Spleen (tissue), 11 donors: Measurements from ENCODE around the gene HDAC4. TPM values are rescaled to one million over a fixed set of nuclear protein-coding genes. Genes with fewer than 3 reads are reported as not detected.

Source experiments
- DNase-seq: peaks from one replicate; pipeline ENCODE4 v3.0.0-alpha.2; 2020
- H3K27ac ChIP-seq, 8 donors: fragments of 200-600 bp; sonication (generic) in 7 of 8; 1 replicate in 4 of 8; 2 replicates in 4 of 8; pipeline versions ENCODE4 v1.5.0 to v1.8.0; 2016 to 2021; ENCODE audit warnings: inconsistent platforms in 4 of 8, mild to moderate bottlenecking in 4 of 8, moderate library complexity in 1 of 8
- H3K27me3 ChIP-seq, 7 donors: fragments of 200-600 bp; sonication (generic) in 6 of 7; replicated peaks in 1 of 7; 1 replicate in 4 of 7; 2 replicates in 3 of 7; pipeline versions ENCODE4 v1.5.0 to v1.8.0; 2016 to 2021; ENCODE audit warnings: inconsistent platforms in 3 of 7, mild to moderate bottlenecking in 1 of 7
- H3K36me3 ChIP-seq, 6 donors: fragments of 200-600 bp; sonication (generic) in 5 of 6; 1 replicate in 4 of 6; 2 replicates in 2 of 6; pipeline versions ENCODE4 v1.5.0 to v1.8.0; 2016 to 2021; ENCODE audit warnings: inconsistent platforms in 2 of 6
- H3K4me1 ChIP-seq, 6 donors: fragments of 200-600 bp; sonication (generic) in 5 of 6; 1 replicate in 3 of 6; 2 replicates in 3 of 6; pipeline versions ENCODE4 v1.5.0 to v1.8.0; 2016 to 2021; ENCODE audit warnings: inconsistent platforms in 3 of 6
- H3K4me3 ChIP-seq, 8 donors: fragments of 200-600 bp; sonication (generic) in 7 of 8; 1 replicate in 4 of 8; 2 replicates in 4 of 8; pipeline versions ENCODE4 v1.5.0 to v1.8.0; 2016 to 2021; ENCODE audit warnings: inconsistent platforms in 4 of 8, mild to moderate bottlenecking in 4 of 8, moderate library complexity in 2 of 8
- H3K9me3 ChIP-seq, 8 donors: fragments of 200-600 bp; sonication (generic) in 7 of 8; 1 replicate in 4 of 8; 2 replicates in 4 of 8; pipeline versions ENCODE4 v1.5.0 to v1.8.0; 2016 to 2021; ENCODE audit warnings: inconsistent platforms in 4 of 8
- CTCF ChIP-seq, 11 experiments: fragments of 200-600 bp in 7 of 11; fragments of 450-650 bp in 4 of 11; sonication (generic) in 4 of 11; IDR thresholded peaks in 8 of 11; conservative IDR thresholded peaks in 3 of 11; 1 replicate in 7 of 11; 2 replicates in 4 of 11; pipeline versions ENCODE4 v1.4.0 to v1.8.0; 2016 to 2021; ENCODE audit warnings: antibody characterized with exemption in 11 of 11, inconsistent platforms in 4 of 11, mild to moderate bottlenecking in 1 of 11
- POLR2A ChIP-seq, 3 donors: fragments of 450-650 bp; IDR thresholded peaks; one replicate each; pipeline ENCODE4 v1.5.1; 2017; ENCODE audit warnings: antibody characterized with exemption in 3 of 3, mild to moderate bottlenecking in 1 of 3
- POLR2AphosphoS5 ChIP-seq, 3 donors: sonication (generic); formaldehyde crosslinking; IDR thresholded peaks; one replicate each; pipeline ENCODE4 v1.5.1; 2017; ENCODE audit warnings: antibody characterized with exemption in 3 of 3
- WGBS, 5 donors: extraction: QIAGEN DNeasy Blood & Tissue Kit in 3 of 5; methylation state at CpG; one replicate each; pipeline versions ENCODE4 v1.1.5 to v1.1.7; 2013 to 2018; 5-methylcytosine and 5-hydroxymethylcytosine counted together
- intact Hi-C: fragments of 100-400 bp; cut with DNase I; formaldehyde crosslinking; loops from one replicate; pipeline ENCODE4 v1.15.0; 2023; ENCODE audit warnings: low total_unique reads
- polyA plus RNA-seq, 3 donors: library from polyadenylated mRNA; stranded (reverse); fragments of 200-250 nt; gene quantifications; one replicate each; pipeline ENCODE4 v1.2.1, GENCODE V29; 2013
- total RNA-seq, 7 donors: library from RNA; depleted of rRNA in 3 of 7; stranded (reverse); fragments of >200 nt in 3 of 7; fragmentation: NEBNext Ultra II Directional in 4 of 7; extraction: Animal tissue kit (Norgen Biotek cat#: 25700) in 4 of 7; gene quantifications; one replicate each; pipeline versions ENCODE4 v1.1.0 to v1.2.1, GENCODE V29; 2016 to 2021
- donor health status: healthy with polysubstance abuse.
- donor health status: DM: no; HTN: no; CAD: no; lungs with moderate emphysema.
- donor health status: DM: no; HTN: no; CAD: no.
- donor health status: Bipolar disorder and iron deficiency.
- donor health status: healthy.
- donor health status: DM: no; HTN: no; CAD: no.
- donor health status: DM: yes; HTN: yes; CAD: no.

Gene HDAC4
- total and polyA plus RNA-seq, 10 donors: 3.2 to 122 (median 69.5) TPM

GRCh38 chr2:239138610-239139009 lies 262.2 kb downstream of the HDAC4 start:
- H3K36me3 ChIP-seq: peaks cover 0 to 100% (median 60%) of the 10 kb centered on the region in 6 donors
- H3K27me3 ChIP-seq: no peaks in the 10 kb centered on the region
- H3K4me3 ChIP-seq: no peak overlapping the region
- peak overlapping the region in 1 of 8 donors; percentile 18 for H3K27ac ChIP-seq
- intact Hi-C loops: no loop called here
- peaks cover 0 to 6% (median 0%) of the 10 kb centered on the region in 8 donors for H3K9me3 ChIP-seq
- 91 to 100% (median 94%) methylated on average over 15 of the region's 15 CpGs for WGBS, 5 donors
- TF ChIP-seq POLR2AphosphoS5 (IDR thresholded peaks at IDR 0.05) (no peak), POLR2A (IDR thresholded peaks at IDR 0.05) (no peak), CTCF (IDR thresholded peaks at IDR 0.05 in 8 of 11, conservative IDR thresholded peaks at IDR 0.05 in 3 of 11) (no peak)
- peaks cover 0 to 17% (median 6%) of the 10 kb centered on the region in 6 donors for H3K4me1 ChIP-seq
- DNase-seq: no peak

- peaks cover 0 to 17% (median 6%) of the 10 kb centered on the region in 6 donors for H3K4me1 ChIP-seq
- peaks cover 0 to 6% (median 0%) of the 10 kb centered on the region in 8 donors for H3K9me3 ChIP-seq
- no peak for DNase-seq
- H3K36me3 ChIP-seq: peaks cover 0 to 100% (median 60%) of the 10 kb centered on the region in 6 donors
- TF ChIP-seq POLR2A (IDR thresholded peaks at IDR 0.05): no peak
- TF ChIP-seq POLR2AphosphoS5 (IDR thresholded peaks at IDR 0.05): no peak
- TF ChIP-seq CTCF (IDR thresholded peaks at IDR 0.05 in 8 of 11, conservative IDR thresholded peaks at IDR 0.05 in 3 of 11): no peak
- H3K27me3 ChIP-seq: no peaks in the 10 kb centered on the region
- no peak overlapping the region for H3K4me3 ChIP-seq
- WGBS, 5 donors: 69 to 91% (median 82%) methylated on average over 3 of the region's 3 CpGs
- peak overlapping the region in 3 of 8 donors; percentile 61 to 71 (median 70) for H3K27ac ChIP-seq
- intact Hi-C loops: no loop called here
These were observed 262.9 kb downstream of the HDAC4 start for GRCh38 chr2:239137898-239138283.

DNA sequence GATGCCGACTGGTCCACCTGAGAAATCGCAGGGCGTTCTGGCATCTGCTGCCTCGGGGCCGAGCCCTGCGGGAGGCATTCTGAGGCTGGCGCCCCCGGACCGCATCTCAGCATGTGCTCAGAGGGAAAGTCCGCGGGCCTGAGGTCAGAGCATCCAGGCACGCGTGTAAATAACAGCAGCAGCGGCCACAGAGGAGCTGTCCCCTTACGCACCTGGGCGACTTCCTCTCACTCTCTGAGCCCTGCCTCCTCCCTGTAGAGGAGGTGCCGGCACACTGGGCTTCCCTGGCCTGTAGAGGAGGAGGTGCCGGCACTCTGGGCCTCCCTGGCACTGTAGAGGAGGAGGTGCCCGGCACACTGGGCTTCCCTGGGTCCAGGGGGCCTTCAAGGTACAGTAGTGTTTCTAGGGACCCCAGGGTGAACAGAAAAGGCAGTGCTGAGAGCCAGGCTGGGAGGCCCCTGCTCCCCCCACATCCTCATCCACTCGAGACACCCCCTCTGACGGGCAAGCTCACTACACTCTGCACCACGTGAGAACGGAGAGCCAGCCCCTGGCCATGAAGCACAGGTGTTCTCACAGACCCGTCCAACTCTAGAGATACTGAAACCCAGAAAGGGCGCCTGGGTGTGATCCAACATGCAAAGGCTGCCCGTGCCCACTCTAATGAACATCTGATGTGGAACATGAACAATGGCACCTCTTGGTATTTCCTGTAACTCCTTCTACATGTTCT lies 263.5 kb downstream of the HDAC4 start:
- Histone ChIP-seq H3K4me3 (no peak overlapping the region), H3K27me3 (no peaks in the 10 kb centered on the region), H3K9me3 (peaks cover 0 to 6% (median 0%) of the 10 kb centered on the region in 8 donors), H3K4me1 (peaks cover 0 to 17% (median 6%) of the 10 kb centered on the region in 6 donors), H3K27ac (peak overlapping the region in 6 of 8 donors; percentile 23 to 71 (median 55)), H3K36me3 (peaks cover 0 to 100% (median 62%) of the 10 kb centered on the region in 6 donors)
- DNase-seq: no peak
- 70 to 87% (median 80%) methylated on average over 22 to 26 of the region's 26 CpGs for WGBS, 5 donors
- TF ChIP-seq CTCF (IDR thresholded peaks at IDR 0.05 in 8 of 11, conservative IDR thresholded peaks at IDR 0.05 in 3 of 11) (no peak), POLR2AphosphoS5 (IDR thresholded peaks at IDR 0.05) (peak in 2 of 3 donors; percentile 24 to 28)
- intact Hi-C loops: no loop called here

DNA sequence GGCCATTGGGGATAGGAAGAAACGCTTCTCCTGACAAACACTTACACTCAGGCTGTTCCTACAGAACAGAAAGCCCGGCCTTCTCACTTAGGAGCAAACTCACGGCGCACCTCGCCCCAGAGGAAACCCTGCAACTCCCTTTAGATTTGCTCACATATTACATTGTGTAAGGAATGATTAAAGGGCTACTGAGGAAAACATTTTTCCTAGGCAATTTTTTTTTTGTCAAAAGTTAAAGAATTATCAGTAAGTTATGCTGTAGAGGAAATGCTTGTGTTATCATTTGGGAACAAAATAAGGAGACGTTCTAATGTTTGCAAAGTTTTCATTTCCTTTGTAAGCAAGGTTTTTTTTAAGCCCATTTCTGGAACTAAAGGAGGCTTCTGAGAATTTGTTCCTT lies 264.1 kb downstream of the HDAC4 start:
- Histone ChIP-seq H3K36me3 (peaks cover 0 to 100% (median 63%) of the 10 kb centered on the region in 6 donors), H3K9me3 (peaks cover 0 to 6% (median 0%) of the 10 kb centered on the region in 8 donors), H3K4me3 (no peak overlapping the region), H3K4me1 (peaks cover 0 to 17% (median 6%) of the 10 kb centered on the region in 6 donors), H3K27ac (peak overlapping the region in 5 of 8 donors; percentile 23 to 71 (median 61)), H3K27me3 (no peaks in the 10 kb centered on the region)
- 81 to 84% (median 83%) methylated on average over 6 of the region's 6 CpGs for WGBS, 5 donors
- TF ChIP-seq CTCF (IDR thresholded peaks at IDR 0.05 in 8 of 11, conservative IDR thresholded peaks at IDR 0.05 in 3 of 11) (no peak), POLR2A (IDR thresholded peaks at IDR 0.05) (no peak), POLR2AphosphoS5 (IDR thresholded peaks at IDR 0.05) (no peak)
- DNase-seq: no peak
- intact Hi-C loops: no loop called here
